Stimulated activated CD4-positive, alpha-beta T cell treated with anti-CD3 and anti-CD28 coated beads, Interleukin-2, amount 100 ng/mL, for 48 hours (primary cell): ENCODE measurements around the gene MRPS18A.
"Not testable (repeated sequence)": the region's sequence is repeated elsewhere in the genome, so short reads cannot be mapped to it uniquely, and the experiment has no call there.

Source experiments
- DNase-seq, 2 donors: peaks; one replicate each; pipeline ENCODE4 v3.0.0-alpha.2; 2020

MRPS18A gene

DNA sequence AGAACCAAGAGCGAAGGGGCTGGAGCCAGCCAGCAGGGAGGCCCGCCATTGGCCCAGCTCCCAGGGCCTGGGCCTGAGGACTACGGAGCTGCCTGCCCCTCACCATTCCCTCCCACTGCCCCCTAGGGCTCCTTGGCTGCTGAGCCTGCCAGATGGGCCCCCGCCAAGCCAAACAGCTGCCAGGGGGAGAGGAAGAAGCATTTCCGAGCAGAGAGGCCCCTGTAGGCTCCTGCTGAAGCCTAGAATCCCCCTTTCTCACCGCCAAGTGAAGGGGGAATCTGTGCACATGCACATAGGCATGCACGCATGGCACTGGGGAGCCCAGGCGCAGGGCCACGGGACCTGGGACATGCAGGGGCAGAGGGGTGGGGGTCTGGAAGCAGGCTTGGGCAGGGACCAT, 28.5 kb upstream of the MRPS18A start:
- no peak for DNase-seq

DNA sequence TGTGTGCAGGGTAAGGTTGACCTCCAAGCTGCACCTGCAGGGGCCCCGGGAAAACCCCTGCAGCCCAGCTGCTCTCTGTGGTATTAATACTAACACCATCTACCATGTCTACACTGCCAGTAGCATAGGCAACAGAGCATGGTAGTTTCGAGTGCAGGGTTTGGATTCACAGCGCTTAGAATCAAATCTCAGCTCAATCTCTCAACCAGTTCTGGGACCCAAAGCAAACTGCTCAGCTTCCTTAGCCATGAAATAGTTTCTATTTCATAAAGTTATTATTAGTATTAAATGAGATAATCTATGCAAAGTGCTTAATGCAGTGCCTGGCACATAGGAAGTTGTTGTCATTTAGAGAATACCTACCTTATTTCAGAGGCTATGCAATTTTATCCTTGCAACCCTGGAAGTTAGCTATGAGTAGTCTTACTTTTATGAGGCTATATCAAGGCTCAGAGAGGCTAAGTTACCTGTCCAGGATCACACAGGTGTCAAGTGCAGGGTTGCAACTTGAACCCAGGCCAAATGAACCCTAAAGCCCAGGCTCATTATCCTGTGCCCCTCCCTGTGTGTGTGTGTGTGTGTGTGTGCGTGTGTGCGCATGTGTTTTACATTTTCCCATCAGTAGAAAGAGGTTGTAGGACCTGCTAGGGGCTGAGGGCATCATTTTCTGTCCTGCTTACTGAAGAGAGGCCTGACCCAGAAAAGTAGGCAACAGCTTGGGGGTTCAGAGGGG, 27.6 kb upstream of the MRPS18A start:
- no peak for DNase-seq

DNA sequence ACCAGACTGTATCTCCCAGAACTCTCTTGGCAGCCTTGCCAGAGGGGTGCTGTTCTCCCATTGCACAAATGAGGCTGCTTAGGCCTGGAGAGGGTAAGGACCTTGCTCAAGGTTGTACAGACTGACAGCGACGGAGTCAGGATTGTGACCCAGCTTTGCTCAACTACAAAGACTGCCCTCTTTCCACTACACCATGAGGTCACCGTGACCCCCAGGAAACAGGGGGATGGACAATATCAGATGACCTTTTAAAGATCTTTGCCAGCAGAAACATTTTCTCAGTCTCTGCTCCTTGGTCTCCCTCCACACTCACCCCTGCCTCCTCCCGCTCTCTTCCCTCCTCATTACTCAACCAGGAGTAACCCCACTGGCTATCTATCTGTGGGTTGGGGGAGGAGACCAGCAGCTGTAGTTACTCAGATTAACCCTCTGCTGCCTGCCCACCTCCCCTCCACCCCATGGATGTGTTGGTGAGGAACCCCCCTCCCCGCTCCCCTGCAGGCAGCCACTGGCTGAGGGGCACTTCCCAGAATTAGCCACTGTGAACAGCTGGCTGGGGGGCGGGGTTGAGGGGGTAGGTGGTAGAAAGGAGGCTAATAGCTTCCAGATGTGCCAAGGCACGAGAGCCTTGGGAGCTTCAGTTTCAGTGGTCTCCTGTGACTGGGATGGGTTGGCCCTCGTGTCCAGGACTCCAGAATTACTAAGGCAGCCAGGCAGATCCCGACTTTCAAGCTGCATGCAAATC, 26.9 kb upstream of the MRPS18A start:
- DNase-seq, result no peak

DNA sequence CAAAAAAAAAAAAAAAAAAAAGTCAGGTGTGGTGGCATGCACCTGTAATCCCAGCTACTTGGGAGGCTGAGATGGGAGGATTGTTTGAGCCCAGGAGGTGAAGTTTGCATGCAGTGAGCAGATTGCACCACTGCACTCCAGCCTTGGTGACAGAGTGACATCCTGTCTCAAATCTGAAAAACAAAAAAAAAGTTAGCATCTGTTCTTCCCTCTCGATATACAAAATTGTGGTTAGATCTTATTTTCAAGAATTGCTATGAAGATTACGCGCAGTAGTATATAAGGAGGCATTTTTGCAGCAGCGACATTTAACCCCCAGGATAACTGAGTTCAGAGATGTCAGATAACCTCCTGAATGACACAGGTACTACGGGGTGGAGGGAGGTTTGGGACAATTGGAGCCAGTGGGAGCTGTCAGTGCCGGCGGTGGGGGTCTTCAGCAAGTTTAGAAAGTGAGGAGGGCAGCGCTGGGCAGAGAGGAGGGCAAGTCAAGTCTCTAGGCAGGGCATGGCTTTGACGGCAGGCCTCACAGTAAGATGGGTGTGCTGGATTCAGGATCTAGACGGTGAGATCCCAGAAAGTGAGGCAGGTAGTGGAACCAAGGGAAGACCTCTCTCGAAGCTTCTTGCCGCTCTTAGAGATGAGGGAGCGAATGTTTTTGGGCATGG, 26.2 kb upstream of the MRPS18A start:
- DNase-seq, result no peak

DNA sequence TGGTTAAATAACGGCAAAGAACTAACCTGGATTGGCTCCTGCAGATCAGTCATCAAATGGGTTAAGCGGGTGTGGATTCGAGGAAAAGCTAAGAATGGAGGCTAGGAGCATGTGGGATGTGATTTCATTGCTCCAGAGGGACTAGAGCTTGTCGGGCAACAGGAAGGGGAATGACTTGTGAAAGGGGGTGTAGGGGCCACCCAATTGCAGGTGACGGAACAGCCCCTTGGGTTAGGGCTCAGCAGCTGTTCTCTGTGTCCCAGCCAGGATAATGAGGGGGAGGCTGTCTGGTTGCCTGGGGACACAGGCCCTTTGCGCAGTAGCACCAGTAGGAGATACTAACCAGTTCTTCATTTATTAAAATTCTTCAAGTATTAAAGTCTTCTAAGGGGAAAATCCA, 25.0 kb upstream of the MRPS18A start:
- DNase-seq, result no peak

DNA sequence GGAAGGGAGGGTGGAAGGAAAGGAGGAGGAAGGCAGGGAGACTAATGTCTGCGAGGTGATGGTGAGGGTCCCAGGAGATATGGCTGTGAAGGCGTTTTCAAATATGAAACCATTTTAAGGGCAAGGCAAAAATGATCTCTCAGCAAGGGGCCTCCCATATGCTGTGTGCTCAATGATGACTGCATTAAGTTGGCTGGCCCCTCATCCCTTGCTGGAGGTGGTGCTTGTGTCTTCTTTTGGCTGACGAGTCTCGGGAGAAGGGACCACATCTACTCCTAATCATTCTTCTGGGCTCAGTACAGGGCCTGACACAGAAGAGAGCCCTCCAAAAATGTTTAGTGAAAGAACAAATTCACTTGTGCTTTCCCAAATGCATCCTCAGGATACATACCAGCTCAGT, 23.0 kb upstream of the MRPS18A start:
- no peak for DNase-seq

DNA sequence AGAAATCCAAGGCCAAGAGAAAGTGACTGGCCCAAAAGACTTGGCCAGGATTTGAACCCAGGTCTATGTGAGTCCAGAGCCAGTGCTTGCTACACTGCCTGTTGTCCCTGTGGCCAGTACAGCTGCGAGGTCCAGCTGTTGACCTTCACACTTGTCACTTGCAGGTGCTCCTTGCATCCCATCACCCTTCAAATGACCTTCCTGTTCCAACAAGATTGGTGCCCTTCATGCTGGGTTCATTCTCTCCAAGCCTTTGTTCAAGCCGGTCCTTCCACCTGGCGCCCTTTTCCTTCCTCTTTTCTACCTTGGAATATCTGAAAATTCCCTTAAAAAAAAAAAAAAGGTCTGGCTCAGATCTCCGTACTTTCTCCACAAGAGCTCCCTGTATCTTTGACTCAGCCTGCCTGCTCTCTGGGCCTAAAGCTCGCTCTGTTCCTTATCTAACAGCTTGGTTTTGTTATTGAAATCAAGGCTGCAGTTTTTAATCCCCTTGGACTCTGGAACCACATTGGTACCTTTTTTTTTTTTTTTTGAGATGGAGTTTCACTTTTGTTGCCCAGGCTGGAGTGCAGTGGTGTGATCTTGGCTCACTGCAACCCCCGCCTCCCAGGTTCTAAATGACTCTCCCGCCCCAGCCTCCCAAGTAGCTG, 22.2 kb upstream of the MRPS18A start:
- DNase-seq, result no peak

DNA sequence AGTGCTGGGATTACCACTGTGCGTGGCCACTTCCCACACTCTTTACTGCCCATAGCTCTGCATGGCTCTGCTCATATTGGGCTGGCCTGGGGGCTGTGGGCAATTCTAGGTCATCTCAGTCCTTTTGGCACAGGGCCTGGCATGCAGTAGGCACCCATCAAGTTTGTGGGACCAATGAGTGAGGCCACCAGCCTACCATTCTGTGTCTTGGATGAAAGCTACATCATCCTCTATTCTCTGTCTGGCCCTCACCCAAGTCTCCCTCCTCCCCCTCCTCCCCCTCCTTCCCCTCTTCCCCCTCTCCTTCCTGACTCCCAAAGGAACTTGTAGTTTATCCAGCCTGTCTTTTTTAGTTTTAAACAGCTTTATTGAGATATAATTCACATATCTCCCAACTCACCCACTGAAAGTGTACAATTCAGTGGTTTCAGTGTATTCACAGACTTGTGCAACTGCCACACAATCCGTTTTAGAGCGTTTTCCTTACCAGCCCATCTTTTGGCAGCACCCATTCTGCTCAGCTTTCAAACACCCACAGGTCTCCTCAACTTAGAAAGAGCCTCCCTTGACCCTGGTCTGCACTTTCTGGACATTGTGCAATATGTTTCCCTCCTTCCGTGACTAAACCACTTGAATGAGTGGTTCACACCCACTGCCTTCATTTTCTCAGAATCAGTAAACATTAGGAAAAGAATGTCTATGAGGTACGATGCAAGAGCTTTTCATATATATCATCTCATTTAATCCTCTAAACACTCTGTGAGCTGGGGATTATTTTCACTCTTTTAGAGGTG, 21.5 kb upstream of the MRPS18A start:
- no peak for DNase-seq

DNA sequence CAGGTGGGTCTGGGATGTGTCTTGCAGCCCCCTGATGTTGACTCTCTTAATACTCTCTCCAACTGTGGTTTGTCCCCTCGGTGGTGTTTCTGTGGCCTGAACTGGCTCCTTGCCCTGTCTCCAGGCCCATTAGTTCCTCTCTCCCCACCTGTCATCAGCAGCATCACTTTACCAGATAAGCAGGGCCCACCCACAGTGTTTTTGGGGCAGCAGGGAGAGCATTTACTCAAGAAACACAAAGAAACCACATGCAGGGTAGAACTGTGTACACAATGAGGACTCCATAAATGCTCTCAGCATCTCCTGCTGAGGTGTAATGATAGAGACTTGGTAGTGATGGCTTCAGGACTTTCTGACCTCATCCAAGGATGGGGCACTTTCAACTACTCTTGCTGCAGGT, 20.2 kb upstream of the MRPS18A start:
- no peak for DNase-seq

DNA sequence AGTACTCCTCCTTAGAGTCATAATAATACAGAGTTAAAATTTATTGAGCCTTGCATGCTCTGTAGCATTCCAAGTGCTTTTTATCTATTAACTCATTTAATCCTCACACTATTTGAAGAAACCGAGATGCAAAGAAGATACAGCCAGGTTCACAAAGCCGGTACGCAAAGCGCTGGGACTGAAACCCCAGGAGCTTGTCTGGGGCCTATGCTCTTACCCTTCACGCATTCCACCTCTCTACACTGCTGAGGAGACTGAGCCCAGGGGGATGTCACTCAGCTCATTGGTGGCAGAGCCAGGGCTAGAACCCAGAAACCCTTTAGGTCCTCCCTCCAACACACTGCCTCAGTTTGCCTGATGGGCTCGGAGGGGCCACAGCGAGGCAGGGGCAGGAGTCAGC, 19.7 kb upstream of the MRPS18A start:
- DNase-seq, result no peak

DNA sequence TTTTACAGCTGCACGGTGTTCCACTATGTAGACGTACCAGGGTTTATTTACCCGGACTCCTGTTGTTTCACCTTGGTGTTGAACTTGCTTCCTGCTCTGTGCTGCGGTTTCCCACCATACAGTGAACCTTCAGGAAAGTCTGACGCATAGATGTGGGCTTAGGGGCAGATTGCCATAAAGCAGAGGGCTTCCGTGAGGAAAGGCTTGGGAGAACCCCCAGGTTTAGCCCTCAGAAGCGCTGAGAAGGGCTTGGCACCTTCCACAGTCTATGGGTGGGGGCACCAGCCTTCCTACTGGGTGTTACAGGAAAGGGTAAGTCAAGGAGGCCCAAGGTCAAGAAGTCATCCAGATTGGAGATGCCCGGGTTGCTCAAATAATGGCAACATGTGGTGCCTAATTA, 19.2 kb upstream of the MRPS18A start:
- DNase-seq, result no peak

DNA sequence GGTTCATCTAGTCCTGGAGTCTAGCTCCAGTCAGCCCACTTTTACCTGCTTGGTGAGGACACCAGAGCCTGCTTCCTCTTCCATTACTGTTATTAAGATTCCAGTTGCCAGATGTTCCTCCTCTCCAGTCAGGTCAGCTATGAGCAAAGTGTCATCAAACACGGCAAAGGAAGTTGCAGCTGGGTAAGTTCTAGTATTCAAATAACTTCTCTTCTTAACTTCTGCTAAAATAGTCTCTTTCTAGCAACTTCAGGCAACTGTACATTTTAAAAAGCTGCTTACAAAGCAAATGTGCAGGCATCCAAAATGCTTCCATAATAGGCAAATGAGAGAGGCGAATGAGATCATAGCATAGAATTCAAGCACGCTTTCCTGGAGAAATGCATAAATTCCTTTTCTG, 18.4 kb upstream of the MRPS18A start:
- no peak for DNase-seq

DNA sequence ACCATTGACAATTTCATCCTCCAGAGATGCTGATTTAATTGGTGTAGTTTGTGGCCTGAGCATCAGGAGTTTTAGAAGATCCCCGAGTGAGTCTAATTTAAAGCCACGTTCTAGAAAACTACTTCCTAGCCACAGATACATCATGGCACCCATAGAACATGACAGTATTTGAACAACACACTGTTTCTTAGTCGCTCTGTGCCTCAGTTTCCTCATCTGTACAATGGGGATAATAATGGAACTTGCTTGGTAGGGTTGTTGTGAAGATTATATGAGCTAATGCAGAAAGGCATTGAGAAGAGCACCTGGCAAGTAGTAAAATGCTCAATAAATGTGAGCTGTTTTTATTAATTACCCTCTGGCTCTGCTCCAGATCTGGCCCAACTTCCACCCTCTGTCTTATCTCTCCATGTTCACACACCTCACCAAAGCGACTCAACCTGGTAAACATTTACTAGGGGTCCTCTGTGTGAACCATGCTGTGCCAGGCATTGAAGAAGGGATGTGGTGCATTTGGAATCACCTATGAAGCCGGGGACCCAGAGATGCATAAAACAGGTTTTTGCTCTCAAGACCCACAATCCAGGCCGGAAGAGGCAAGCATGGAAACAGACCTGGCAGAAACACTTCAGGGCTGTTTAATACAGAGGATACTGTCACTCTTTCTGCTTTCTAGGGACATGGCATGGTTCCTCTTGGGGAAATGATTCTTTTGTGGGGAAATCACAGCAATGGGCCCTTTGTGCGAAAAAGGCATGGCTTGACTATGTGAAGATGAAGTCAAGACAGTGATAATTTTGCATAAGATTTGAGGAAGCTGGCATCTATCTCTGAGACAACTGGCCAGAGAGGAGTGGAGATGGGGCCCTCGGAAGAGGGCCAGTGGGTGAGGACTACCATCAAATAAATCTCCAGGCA, 16.2 kb upstream of the MRPS18A start:
- DNase-seq, result no peak

DNA sequence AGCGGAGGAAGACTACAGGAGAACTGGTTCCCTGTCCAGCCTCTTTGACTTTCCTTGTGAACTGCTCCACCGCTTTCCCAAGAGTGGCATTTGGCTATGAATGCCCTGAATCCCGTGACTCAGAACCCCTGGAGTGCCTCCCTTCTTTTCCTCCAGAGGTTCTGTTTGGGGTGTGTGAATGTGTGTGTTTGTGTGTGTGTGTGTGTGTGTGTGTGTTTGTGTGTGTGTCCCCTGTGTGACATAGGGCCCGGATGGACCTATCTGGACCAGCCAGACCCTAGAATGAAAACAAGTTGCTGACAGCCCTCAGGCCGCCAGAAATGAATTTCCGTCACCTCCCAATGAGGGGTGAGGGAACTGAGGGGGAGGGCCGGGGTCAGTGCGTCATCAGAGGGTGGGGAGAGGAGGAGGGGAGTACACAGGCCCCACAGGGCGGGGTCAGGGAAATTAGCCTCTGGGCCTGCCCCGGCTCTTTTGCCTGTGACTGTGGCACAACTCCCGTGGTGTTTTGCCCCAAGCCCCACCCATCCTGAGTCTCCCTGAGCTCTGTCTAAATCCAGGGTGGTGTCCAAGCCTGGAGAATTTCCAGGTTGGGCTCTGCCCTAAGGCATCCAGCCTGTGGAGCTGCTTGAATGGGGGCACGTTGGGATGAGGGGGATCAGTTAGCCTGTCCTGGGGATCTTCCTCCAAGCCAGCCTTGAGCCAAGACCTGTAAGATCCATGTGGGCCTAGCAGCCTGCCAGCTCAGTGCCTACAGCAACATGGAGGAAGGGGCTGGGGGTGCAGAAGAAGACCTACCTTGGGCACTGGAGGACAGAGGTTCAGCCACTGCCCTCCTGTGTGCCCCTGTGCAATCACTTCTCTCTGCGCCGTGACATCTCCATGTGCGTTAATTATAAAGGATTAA, 15.2 kb upstream of the MRPS18A start:
- DNase-seq, result no peak

DNA sequence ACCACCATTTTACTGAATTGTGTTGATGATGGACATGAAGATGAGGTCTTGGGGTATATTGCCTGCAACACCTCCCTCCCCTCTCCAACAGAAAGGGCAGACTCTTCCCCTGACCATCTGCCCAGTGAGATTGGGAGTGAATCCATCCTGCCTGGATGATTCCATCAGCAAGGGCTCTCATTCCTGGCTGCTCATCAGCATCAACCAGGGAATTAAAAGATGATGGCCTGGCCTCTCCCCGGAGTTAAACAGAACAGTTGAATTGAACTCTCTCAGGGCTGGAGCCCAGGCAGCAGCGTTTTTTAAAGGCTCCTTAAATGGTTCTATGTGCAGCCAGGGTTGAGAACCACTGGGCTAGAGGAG, 14.6 kb upstream of the MRPS18A start:
- no peak for DNase-seq

DNA sequence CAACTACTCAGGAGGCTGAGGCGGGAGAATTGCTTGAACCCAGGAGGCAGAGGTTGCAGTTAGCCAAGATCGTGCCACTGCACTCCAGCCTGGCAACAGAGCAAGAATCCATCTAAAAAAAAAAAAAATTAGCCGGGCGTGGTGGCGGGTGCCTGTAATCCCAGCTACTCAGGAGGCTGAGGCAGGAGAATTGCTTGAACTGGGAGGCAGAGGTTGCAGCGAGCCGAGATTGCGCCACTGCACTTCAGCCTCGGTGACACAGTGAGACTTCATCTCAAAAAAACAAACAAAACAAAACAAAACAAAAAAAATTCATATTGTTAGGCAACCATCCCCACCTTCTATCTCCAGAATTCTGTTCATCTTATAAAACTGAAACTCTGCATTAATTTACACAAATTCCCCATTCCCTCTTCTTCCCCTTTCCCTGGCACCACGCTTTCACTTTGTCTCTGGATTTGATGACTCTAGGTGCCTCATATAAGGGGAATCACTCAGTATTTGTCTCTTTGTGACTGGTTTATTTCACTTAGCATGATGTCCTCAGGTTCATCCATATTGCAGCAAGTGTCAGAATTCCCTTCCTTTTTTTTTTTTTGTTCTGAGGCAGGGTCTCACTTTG, 13.5 kb upstream of the MRPS18A start:
- DNase-seq, result not testable (repeated sequence)

DNA sequence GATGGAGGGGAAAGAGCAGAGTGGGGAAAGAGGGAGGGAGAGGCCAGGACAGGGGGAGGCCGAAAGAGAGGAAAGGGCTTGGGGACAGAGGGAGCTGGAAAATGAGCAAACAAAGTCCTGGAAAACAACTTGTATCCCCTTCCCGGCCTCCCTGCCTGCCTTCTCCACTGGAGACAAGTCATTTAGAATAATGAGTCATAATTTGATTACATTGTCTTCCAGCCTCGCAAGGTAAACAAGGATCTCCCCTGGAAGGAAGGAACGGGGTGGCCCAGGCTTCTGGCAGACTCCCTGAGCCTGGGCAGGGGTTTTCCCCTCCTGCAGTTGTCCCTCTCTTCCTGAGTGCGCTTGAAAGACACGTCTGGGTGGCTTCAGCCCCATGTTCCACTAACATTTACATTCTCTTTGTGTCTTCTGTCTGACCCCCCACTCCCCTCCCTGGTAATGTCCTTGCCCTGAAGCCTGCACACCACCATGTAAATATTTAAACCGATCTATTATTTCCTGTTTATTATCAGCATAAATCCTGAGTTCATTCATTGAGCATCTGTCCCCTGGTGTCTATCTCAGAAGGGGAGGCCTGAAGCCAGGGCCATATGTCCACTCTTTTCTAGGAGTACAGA, 12.1 kb upstream of the MRPS18A start:
- DNase-seq, result no peak

DNA sequence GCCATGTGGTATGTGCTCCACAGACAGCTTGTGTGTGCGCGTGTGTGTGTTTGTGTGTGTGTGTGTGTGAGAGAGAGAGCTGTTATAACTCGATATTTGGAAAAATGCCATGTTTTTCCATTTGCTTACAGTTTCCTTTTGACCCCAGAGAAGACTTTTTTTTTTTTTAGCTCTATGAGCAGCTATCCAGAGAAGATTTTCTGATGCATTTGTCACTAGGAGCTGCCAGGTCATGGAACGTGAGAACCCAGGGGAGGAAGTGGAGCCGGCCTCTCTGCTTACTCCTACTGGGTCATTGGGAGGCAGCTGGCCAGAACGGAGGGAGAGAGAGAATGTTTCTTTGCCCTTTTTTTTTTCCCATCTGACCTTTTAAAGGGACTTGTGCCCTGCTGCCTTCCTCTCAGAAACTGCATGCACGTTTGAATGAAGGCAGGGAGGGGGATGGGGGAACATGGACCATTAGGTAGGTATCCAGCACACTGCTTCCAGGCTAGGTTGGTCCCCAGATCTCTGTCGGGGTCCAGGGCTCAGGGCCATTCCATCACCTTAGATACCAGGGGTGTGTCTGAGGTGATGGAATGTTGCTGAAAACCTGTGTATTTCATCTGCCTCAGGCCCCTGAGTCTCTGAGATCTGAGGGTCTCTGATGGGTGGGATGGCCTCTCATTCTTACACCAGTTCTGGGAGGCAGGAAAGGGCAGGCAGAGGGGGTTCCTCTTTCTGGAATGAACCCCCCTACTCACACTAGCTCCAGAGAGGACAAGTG, 11.2 kb upstream of the MRPS18A start:
- DNase-seq, result no peak

DNA sequence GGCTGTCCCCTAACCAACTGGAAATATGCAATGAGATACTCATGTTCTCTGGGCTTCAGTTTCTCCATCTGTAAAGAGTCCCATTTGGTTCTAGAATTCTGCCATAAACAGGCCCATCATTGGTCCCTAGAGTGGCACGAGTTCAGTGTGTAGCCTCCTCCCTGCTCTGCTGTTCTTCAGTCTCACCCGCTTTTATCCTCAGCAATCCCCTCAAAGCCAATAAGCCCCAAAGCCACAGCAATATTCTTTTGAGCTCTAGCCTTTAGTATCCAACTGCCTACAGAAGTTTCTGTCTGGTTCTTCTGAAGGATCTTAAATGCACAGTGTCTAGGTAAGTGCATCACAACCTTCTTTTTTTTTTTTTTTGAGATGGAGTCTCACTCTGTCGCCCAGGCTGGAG, 9.8 kb upstream of the MRPS18A start:
- DNase-seq, result no peak
